NB4 (cell line): Measurements from ENCODE around the gene CACNA1D.

Experiments used
- POLR2A ChIP-seq: IDR thresholded peaks from 2 replicates; pipeline ENCODE4 v1.6.1; 2011; ENCODE audit warnings: mild to moderate bottlenecking; ENCODE audit not compliant: insufficient read length; ENCODE audit errors: extremely low read depth
- TF ChIP-seq, protein P1 (sequence below): IDR thresholded peaks from 2 replicates; pipeline ENCODE4 v1.6.1; 2011; ENCODE audit warnings: low read depth, low read length
- TF ChIP-seq, protein P2 (sequence below): IDR thresholded peaks from one replicate; pipeline ENCODE4 v1.5.1; 2012; ENCODE audit warnings: low read depth, low read length

DNA sequence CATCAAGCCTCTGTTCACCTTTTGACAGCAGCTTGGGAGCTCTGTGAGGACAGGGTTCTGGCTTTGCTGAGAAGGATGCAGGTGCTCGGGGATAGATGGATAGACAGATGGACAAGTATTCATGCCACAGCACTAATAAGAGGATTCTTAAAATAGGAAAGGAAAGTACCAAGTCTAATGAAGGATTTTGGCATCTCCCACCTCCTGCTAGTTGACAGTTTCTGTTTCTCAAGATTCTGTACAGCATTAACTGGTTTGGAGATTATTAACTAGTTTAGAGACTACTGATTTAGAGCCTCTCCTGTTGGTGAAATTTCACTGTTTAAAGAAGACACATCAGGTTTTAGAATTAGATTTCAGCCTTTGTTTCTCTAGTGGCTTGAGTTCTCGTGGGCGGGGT lies 152.3 kb downstream of the CACNA1D start:
- TF ChIP-seq, protein P1, sequence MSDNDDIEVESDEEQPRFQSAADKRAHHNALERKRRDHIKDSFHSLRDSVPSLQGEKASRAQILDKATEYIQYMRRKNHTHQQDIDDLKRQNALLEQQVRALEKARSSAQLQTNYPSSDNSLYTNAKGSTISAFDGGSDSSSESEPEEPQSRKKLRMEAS, result no peak
- TF ChIP-seq, protein P2, sequence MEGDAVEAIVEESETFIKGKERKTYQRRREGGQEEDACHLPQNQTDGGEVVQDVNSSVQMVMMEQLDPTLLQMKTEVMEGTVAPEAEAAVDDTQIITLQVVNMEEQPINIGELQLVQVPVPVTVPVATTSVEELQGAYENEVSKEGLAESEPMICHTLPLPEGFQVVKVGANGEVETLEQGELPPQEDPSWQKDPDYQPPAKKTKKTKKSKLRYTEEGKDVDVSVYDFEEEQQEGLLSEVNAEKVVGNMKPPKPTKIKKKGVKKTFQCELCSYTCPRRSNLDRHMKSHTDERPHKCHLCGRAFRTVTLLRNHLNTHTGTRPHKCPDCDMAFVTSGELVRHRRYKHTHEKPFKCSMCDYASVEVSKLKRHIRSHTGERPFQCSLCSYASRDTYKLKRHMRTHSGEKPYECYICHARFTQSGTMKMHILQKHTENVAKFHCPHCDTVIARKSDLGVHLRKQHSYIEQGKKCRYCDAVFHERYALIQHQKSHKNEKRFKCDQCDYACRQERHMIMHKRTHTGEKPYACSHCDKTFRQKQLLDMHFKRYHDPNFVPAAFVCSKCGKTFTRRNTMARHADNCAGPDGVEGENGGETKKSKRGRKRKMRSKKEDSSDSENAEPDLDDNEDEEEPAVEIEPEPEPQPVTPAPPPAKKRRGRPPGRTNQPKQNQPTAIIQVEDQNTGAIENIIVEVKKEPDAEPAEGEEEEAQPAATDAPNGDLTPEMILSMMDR, result no peak
- no peak for TF ChIP-seq POLR2A
